Spinal cord (tissue), 10 donors: Measurements from ENCODE around the gene PLEKHA3. TPM values are rescaled to one million over a fixed set of nuclear protein-coding genes. Genes with fewer than 3 reads are reported as not detected.
"Not testable (repeated sequence)": the region's sequence is repeated elsewhere in the genome, so short reads cannot be mapped to it uniquely, and the experiment has no call there.

Source experiments
- DNase-seq, 6 donors: peaks; one replicate each; pipeline versions ENCODE4 v3.0.0 to v3.0.0-alpha.2; 2013 to 2015; ENCODE audit warnings: low spot score in 6 of 6, low read depth in 4 of 6
- H3K27ac ChIP-seq: one replicate; pipeline ENCODE4 v1.5.1; 2013; ENCODE audit warnings: low read depth, low read length, control low read depth
- H3K27me3 ChIP-seq: one replicate; pipeline ENCODE4 v1.6.1; 2013; ENCODE audit warnings: low read length; ENCODE audit not compliant: control insufficient read depth, insufficient read depth
- H3K36me3 ChIP-seq: one replicate; pipeline ENCODE4 v1.6.1; 2013; ENCODE audit warnings: low read length; ENCODE audit not compliant: control insufficient read depth, insufficient read depth
- H3K4me1 ChIP-seq: one replicate; pipeline ENCODE4 v1.6.1; 2013; ENCODE audit warnings: low read length; ENCODE audit not compliant: control insufficient read depth, insufficient read depth
- H3K4me3 ChIP-seq: one replicate; pipeline ENCODE4 v1.5.1; 2013; ENCODE audit warnings: low read depth, low read length, control low read depth
- H3K9me3 ChIP-seq: one replicate; pipeline ENCODE4 v1.6.1; 2013; ENCODE audit warnings: low read length; ENCODE audit not compliant: control insufficient read depth, insufficient read depth
- WGBS: methylation state at CpG from one replicate; pipeline ENCODE4 v1.1.5; 2013; ENCODE audit warnings: missing lambda C conversion rate; ENCODE audit not compliant: insufficient coverage; 5-methylcytosine and 5-hydroxymethylcytosine counted together
- polyA plus RNA-seq, 2 donors: library from polyadenylated mRNA; unstranded; fragments of 120-200 nt; gene quantifications; one replicate each; pipeline ENCODE4 v1.2.1, GENCODE V29; 2013; ENCODE audit not compliant: insufficient read length in 2 of 2
- total RNA-seq, 2 donors: library from RNA; depleted of rRNA in 1 of 2; stranded (reverse); fragments of 120-200 nt in 1 of 2; fragments of >200 nt in 1 of 2; gene quantifications; one replicate each; pipeline versions ENCODE4 v1.2.3 to v1.2.4, GENCODE V29; 2013 to 2014
- donor health status: healthy.

Gene PLEKHA3
- total and polyA plus RNA-seq, 4 donors, result 13.3 to 34.3 (median 25.0) TPM

DNA sequence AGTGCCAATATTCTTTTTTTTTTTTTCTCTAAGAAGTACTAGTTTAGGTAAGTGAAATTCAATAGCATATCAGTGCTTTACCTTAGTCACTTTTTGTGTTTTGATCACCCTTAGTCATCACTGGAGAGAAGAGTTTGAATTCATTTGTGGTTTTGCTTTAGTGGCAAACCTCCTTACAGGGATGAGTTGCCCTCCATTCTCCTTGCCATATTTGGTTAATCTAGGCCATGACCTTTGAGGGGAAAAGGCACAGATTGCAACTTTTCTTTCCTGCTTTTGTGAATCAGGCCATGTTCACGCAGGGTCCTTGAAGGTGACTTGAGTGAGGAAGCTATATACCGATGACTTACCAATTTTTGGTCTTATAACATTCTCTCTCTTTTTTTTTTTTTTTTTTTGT is 34.4 kb downstream of the PLEKHA3 start:
- Histone ChIP-seq H3K4me3 (no peak overlapping the region), H3K27ac (no peak overlapping the region), H3K27me3 (no peaks in the 10 kb centered on the region), H3K4me1 (no peaks in the 10 kb centered on the region), H3K36me3 (peaks cover 8% of the 10 kb centered on the region), H3K9me3 (no peaks in the 10 kb centered on the region)
- DNase-seq, result no peak
- WGBS, result no CpG with 5 or more reads among the region's 2 CpGs

GRCh38 chr2:178517496-178517895 is 37.2 kb downstream of the PLEKHA3 start:
- Histone ChIP-seq H3K4me3 (no peak overlapping the region), H3K4me1 (no peaks in the 10 kb centered on the region), H3K27me3 (no peaks in the 10 kb centered on the region), H3K27ac (no peak overlapping the region), H3K36me3 (peaks cover 6% of the 10 kb centered on the region), H3K9me3 (no peaks in the 10 kb centered on the region)
- no CpG with 5 or more reads among the region's 1 CpG for WGBS
- no peak for DNase-seq

DNA sequence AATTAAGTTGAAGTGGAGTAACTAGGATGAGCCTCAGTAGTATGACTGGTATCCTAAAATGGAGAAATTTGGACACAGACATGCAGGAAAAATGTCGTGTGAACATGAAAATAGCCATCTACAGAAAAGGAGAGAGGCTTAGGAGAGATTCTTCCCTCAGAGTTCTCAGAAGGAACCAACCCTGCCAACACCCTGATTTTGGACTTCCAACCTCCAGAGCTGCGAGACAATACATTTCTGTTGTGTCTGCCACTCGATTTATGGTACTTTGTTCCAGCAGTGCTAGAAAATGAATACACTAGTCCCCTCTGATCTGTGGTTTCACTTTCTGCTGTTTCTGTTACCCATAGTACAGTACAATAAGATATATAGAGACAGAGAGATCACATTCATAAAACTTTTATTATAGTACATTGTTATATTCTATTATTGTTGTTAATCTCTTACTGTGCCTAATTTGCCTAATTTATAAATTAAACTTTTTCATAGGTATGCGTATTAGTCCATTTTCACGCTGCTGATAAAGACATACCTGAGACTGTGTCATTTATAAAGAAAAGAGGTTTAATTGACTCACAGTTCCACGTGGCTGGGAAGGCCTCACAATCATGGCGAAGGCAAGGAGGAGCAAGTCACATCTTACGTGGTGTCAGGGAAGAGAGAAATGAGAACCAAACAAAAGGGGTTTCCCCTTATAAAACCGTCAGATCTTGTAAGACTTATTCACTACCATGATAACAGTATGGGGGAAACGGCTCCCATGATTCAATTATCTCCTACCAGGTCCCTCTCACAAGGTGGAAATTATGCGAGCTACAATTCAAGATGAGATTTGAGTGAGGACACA is 41.3 kb downstream of the PLEKHA3 start:
- Histone ChIP-seq H3K27ac (no peak overlapping the region), H3K9me3 (peaks cover 2% of the 10 kb centered on the region), H3K4me3 (no peak overlapping the region), H3K27me3 (no peaks in the 10 kb centered on the region), H3K4me1 (no peaks in the 10 kb centered on the region), H3K36me3 (peaks cover 6% of the 10 kb centered on the region)
- WGBS, result 100% methylated on average over 6 of the region's 11 CpGs
- no peak for DNase-seq

DNA sequence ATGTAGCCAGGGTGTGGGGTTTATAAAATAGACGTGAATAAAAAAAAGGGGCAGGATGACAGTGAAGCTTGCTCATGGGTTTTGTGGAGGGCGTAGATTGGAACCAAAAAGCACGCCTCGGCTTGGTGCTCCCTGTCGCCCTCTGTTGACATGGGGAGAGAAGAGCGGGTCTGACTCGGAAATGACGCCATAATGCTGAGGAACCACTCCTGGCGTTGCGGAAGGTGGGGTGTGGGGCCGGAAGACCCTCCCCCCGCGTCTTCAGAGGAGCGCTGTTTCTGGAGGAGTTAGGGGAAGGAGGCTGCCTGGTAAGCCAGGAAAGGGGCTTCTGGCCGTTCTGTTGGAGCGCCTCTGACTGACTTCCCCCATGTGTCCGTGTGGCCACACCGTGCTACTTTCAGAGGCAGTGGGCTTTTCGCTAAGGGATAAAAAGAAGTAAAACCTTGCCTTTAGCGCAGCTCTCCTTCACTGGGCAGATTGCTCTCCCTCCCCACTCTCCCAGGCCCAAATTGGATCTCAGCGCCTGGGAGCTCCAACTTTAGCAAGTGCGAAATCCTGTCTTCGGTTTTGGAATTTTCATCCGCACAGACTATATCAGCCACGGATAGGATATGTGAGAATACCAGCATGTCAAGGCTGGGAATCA is 42.8 kb downstream of the PLEKHA3 start:
- DNase-seq, result peak; percentile 40 to 95 (median 60)
- H3K4me3 ChIP-seq, result peak overlapping the region; percentile 78
- H3K36me3 ChIP-seq, result peaks cover 6% of the 10 kb centered on the region
- H3K27me3 ChIP-seq, result no peaks in the 10 kb centered on the region
- H3K4me1 ChIP-seq, result no peaks in the 10 kb centered on the region
- H3K9me3 ChIP-seq, result peaks cover 2% of the 10 kb centered on the region
- 36% methylated on average over 16 of the region's 25 CpGs for WGBS
- peak overlapping the region; percentile 85 for H3K27ac ChIP-seq

GRCh38 chr2:178523596-178524134 is 43.4 kb downstream of the PLEKHA3 start:
- Histone ChIP-seq H3K4me3 (peak overlapping the region; percentile 78), H3K4me1 (no peaks in the 10 kb centered on the region), H3K36me3 (peaks cover 2% of the 10 kb centered on the region), H3K27ac (peak overlapping the region; percentile 85), H3K9me3 (peaks cover 2% of the 10 kb centered on the region), H3K27me3 (no peaks in the 10 kb centered on the region)
- 31% methylated on average over 3 of the region's 8 CpGs for WGBS
- peak in 2 of 6 donors; percentile 4 for DNase-seq

- WGBS, result no CpG with 5 or more reads among the region's 5 CpGs
- not testable (repeated sequence) for DNase-seq, H3K4me1 ChIP-seq, H3K27me3 ChIP-seq, H3K9me3 ChIP-seq, H3K27ac ChIP-seq, H3K36me3 ChIP-seq, H3K4me3 ChIP-seq
Observed at GRCh38 chr2:178525010-178525409, 44.8 kb downstream of the PLEKHA3 start.

GRCh38 chr2:178525460-178525859 is 45.2 kb downstream of the PLEKHA3 start:
- H3K4me3 ChIP-seq, H3K36me3 ChIP-seq, H3K4me1 ChIP-seq, DNase-seq, H3K9me3 ChIP-seq, H3K27ac ChIP-seq, H3K27me3 ChIP-seq: not testable (repeated sequence)
- WGBS, result no CpG with 5 or more reads among the region's 1 CpG

GRCh38 chr2:178526256-178526655 is 46.0 kb downstream of the PLEKHA3 start:
- no peak overlapping the region for H3K27ac ChIP-seq
- H3K36me3 ChIP-seq, result no peaks in the 10 kb centered on the region
- H3K4me3 ChIP-seq, result no peak overlapping the region
- H3K9me3 ChIP-seq, result peaks cover 2% of the 10 kb centered on the region
- no peaks in the 10 kb centered on the region for H3K27me3 ChIP-seq
- H3K4me1 ChIP-seq, result no peaks in the 10 kb centered on the region
- no CpG with 5 or more reads among the region's 4 CpGs for WGBS
- no peak for DNase-seq

DNA sequence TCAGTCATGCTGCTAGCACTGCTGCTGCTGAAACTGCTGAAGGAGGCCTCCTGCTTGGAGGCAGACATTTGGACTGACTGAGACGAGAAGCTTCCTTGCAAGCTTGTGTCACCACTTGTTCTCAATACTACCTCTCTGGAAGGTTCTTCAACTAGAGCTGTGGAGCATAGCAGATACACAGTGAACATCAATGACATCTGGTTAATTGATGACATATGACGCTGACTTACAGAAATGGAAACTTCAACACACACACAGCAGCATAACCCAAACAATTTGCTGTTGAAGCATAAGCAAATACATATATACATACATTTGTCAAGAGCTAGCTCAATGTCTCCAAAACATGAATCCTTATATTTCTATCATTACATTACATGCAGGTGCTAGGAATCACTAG is 47.3 kb downstream of the PLEKHA3 start:
- no peaks in the 10 kb centered on the region for H3K36me3 ChIP-seq
- no peaks in the 10 kb centered on the region for H3K27me3 ChIP-seq
- WGBS, result 100% methylated on average over 1 of the region's 2 CpGs
- H3K4me3 ChIP-seq, result no peak overlapping the region
- DNase-seq, result peak in 1 of 6 donors; percentile 3
- H3K4me1 ChIP-seq, result no peaks in the 10 kb centered on the region
- no peak overlapping the region for H3K27ac ChIP-seq
- H3K9me3 ChIP-seq, result peaks cover 2% of the 10 kb centered on the region
